ENCODE results near the gene HPCAL1. TPM values are rescaled to one million over a fixed set of nuclear protein-coding genes. Genes with fewer than 3 reads are reported as not detected.

Gene HPCAL1
- total and polyA plus RNA-seq, 2 donors (not counting 3 experiments of a cell fraction or from before 2014, with no cell fraction given): 56.5 to 77.4 TPM

DNA sequence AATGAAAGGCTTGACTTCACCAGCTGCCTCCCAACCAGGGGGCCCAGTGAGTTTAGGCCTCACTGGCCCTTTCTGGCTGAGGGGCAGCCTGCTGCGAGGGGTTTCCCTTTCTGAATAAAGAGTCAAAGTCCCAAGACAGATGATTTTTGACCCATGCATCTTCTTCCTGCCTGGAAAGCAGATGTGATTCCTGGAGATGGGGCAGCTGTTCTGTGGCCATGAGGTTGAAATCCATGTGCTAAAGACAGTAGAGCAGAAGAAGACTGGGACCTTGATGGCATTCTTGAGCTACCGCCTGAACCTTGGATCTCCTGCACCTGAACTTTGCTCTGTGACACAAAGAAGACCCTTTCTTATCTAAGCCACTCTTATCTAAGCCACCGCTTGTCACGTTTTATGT, 19.8 kb downstream of the HPCAL1 start:
- no peaks in the 10 kb centered on the region for H3K9me1 ChIP-seq (replicated peaks; ENCODE audit: control insufficient read depth, extremely low read depth, insufficient read depth, low read length)
- ChIA-PET POLR2A (no interaction called here), CTCF (interaction anchor here (0.9 to 2.1 kb wide), 3 partner anchors 18 to 113 kb away, joined by 3 to 6 read pairs (median 5); no protein-coding TSS in a partner anchor)
- H3K4me2 ChIP-seq (ENCODE audit: insufficient read depth, low read length): no peak overlapping the region
- no peaks in the 10 kb centered on the region for H3K27me3 ChIP-seq (ENCODE audit: control insufficient read depth in 2 of 2, insufficient read depth in 2 of 2, low read length in 2 of 2)
- BruUV-seq (replicated peaks): no TSS peak
- peaks cover 13% of the 10 kb centered on the region for H3K4me1 ChIP-seq (ENCODE audit: control insufficient read depth, extremely low read depth, insufficient read depth, low read length)
- no peak for TF ChIP-seq POLR2AphosphoS5 (IDR thresholded peaks at IDR 0.05; ENCODE audit: insufficient read depth, low read depth, low read length)
- TF ChIP-seq FOS (IDR thresholded peaks at IDR 0.05; ENCODE audit: borderline replicate concordance, insufficient read depth, low read length): no peak
- TF ChIP-seq, protein P1, sequence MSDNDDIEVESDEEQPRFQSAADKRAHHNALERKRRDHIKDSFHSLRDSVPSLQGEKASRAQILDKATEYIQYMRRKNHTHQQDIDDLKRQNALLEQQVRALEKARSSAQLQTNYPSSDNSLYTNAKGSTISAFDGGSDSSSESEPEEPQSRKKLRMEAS (IDR thresholded peaks at IDR 0.05; ENCODE audit: insufficient read depth, insufficient read length): no peak
- TF ChIP-seq MYC (IDR thresholded peaks at IDR 0.05; ENCODE audit: low read depth, low read length): no peak
- FAIRE-seq: no peak
- H3K9ac ChIP-seq (replicated peaks; ENCODE audit: extremely low read depth, insufficient read depth, low read length): no peak overlapping the region
- no peak overlapping the region for H3K4me3 ChIP-seq (replicated peaks in 1 of 3; ENCODE audit: insufficient read depth in 1 of 3, low read depth in 1 of 3, low read length in 3 of 3)
- intact Hi-C loops (cut with micrococcal nuclease) (no loop called here), dilution Hi-C loops (cut with MboI; ENCODE audit: extremely low pct_ligation_motif_present, low sequenced_read_pairs) (no loop called here)
- H4K20me1 ChIP-seq (replicated peaks; ENCODE audit: control insufficient read depth, extremely low read depth, insufficient read depth, low read length): no peaks in the 10 kb centered on the region
- no peak overlapping the region for H3K27ac ChIP-seq (ENCODE audit: insufficient read depth, low read depth, low read length)
- peaks cover 81% of the 10 kb centered on the region for H3K79me2 ChIP-seq (ENCODE audit: control insufficient read depth, insufficient read depth, low read length)
- no peak overlapping the region for H2AFZ ChIP-seq (ENCODE audit: low read depth, low read length)
- DNase-seq (ENCODE audit: low read depth, low spot score): no peak
- no peaks in the 10 kb centered on the region for H3K36me3 ChIP-seq (ENCODE audit: control insufficient read depth in 2 of 2, extremely low read depth in 1 of 2, insufficient read depth in 2 of 2, low read length in 2 of 2)
- no peaks in the 10 kb centered on the region for H3K9me3 ChIP-seq (replicated peaks; ENCODE audit: control insufficient read depth, insufficient read depth, low read length)

DNA sequence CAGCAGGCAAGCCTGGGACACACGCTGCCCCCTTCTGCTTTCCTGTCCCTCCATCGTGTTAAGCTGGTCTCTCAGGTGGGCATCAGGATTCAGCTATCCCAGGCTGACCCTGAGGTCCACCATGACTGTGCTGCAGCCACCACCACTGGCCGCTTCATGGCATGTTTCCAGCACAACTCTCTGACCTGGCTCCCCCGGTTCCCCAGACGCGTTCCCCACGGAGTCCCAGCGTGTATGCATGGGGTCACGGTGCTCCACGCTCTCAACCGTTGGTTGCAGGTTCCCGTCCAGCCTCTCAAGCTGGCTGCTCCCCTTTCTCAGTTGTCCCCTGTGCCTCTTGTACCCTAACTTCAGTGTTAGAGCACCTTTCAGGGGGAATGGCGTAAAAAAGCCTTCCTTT, 20.3 kb downstream of the HPCAL1 start:
- no peak for DNase-seq (ENCODE audit: low read depth, low spot score)
- Histone ChIP-seq H3K36me3 (ENCODE audit: control insufficient read depth in 2 of 2, extremely low read depth in 1 of 2, insufficient read depth in 2 of 2, low read length in 2 of 2) (no peaks in the 10 kb centered on the region), H3K27ac (ENCODE audit: insufficient read depth, low read depth, low read length) (no peak overlapping the region), H3K4me1 (ENCODE audit: control insufficient read depth, extremely low read depth, insufficient read depth, low read length) (peaks cover 18% of the 10 kb centered on the region), H2AFZ (ENCODE audit: low read depth, low read length) (no peak overlapping the region), H4K20me1 (replicated peaks; ENCODE audit: control insufficient read depth, extremely low read depth, insufficient read depth, low read length) (no peaks in the 10 kb centered on the region), H3K9me3 (replicated peaks; ENCODE audit: control insufficient read depth, insufficient read depth, low read length) (no peaks in the 10 kb centered on the region), H3K9me1 (replicated peaks; ENCODE audit: control insufficient read depth, extremely low read depth, insufficient read depth, low read length) (no peaks in the 10 kb centered on the region), H3K4me3 (replicated peaks in 1 of 3; ENCODE audit: insufficient read depth in 1 of 3, low read depth in 1 of 3, low read length in 3 of 3) (no peak overlapping the region), H3K9ac (replicated peaks; ENCODE audit: extremely low read depth, insufficient read depth, low read length) (no peak overlapping the region), H3K27me3 (ENCODE audit: control insufficient read depth in 2 of 2, insufficient read depth in 2 of 2, low read length in 2 of 2) (no peaks in the 10 kb centered on the region), H3K79me2 (ENCODE audit: control insufficient read depth, insufficient read depth, low read length) (peaks cover 82% of the 10 kb centered on the region), H3K4me2 (ENCODE audit: insufficient read depth, low read length) (no peak overlapping the region)
- dilution Hi-C loops (cut with MboI; ENCODE audit: extremely low pct_ligation_motif_present, low sequenced_read_pairs): no loop called here
- POLR2A ChIA-PET: no interaction called here
- intact Hi-C loops (cut with micrococcal nuclease): no loop called here
- TF ChIP-seq, protein P1 (IDR thresholded peaks at IDR 0.05; ENCODE audit: insufficient read depth, insufficient read length): no peak
- TF ChIP-seq MYC (IDR thresholded peaks at IDR 0.05; ENCODE audit: low read depth, low read length): no peak
- TF ChIP-seq GATA2 (IDR thresholded peaks at IDR 0.05; ENCODE audit: insufficient read depth, insufficient read length, low read depth, low read length): no peak
- TF ChIP-seq POLR2A (IDR thresholded peaks at IDR 0.05; ENCODE audit: low read depth, low read length): no peak
- TF ChIP-seq POLR2AphosphoS5 (IDR thresholded peaks at IDR 0.05; ENCODE audit: insufficient read depth, low read depth, low read length): no peak
- TF ChIP-seq, protein P2, sequence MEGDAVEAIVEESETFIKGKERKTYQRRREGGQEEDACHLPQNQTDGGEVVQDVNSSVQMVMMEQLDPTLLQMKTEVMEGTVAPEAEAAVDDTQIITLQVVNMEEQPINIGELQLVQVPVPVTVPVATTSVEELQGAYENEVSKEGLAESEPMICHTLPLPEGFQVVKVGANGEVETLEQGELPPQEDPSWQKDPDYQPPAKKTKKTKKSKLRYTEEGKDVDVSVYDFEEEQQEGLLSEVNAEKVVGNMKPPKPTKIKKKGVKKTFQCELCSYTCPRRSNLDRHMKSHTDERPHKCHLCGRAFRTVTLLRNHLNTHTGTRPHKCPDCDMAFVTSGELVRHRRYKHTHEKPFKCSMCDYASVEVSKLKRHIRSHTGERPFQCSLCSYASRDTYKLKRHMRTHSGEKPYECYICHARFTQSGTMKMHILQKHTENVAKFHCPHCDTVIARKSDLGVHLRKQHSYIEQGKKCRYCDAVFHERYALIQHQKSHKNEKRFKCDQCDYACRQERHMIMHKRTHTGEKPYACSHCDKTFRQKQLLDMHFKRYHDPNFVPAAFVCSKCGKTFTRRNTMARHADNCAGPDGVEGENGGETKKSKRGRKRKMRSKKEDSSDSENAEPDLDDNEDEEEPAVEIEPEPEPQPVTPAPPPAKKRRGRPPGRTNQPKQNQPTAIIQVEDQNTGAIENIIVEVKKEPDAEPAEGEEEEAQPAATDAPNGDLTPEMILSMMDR (IDR thresholded peaks at IDR 0.05; ENCODE audit: extremely low read depth in 1 of 2, insufficient read depth in 1 of 2, low read depth in 1 of 2, low read length in 2 of 2): no peak
- TF ChIP-seq JUN (IDR thresholded peaks at IDR 0.05; ENCODE audit: borderline replicate concordance, insufficient read depth, insufficient read length, low read depth): no peak
- TF ChIP-seq EZH2 (IDR thresholded peaks at IDR 0.05; ENCODE audit: borderline replicate concordance, low read depth, low read length, severe bottlenecking): no peak
- TF ChIP-seq FOS (IDR thresholded peaks at IDR 0.05; ENCODE audit: borderline replicate concordance, insufficient read depth, low read length): no peak
- no peak for FAIRE-seq
- CTCF ChIA-PET: interaction anchor here (0.9 to 2.1 kb wide), 3 partner anchors 19 to 112 kb away, joined by 3 to 9 read pairs (median 5); no protein-coding TSS in a partner anchor
- no TSS peak for BruUV-seq (replicated peaks)

All from endothelial cell of umbilical vein (primary cell).